Neutrophil (primary cell): ENCODE measurements around the gene DDR1.

Experiments used
- H3K27ac ChIP-seq: fragments of 200-600 bp; sonication (generic); 2 replicates; pipeline ENCODE4 v1.5.1; 2016; ENCODE audit warnings: mild to moderate bottlenecking, moderate library complexity
- H3K27me3 ChIP-seq: fragments of 200-600 bp; sonication (generic); 2 replicates; pipeline ENCODE4 v1.6.0; 2016; ENCODE audit warnings: mild to moderate bottlenecking
- H3K36me3 ChIP-seq: fragments of 200-600 bp; sonication (generic); 2 replicates; pipeline ENCODE4 v1.5.1; 2017
- H3K4me1 ChIP-seq, 2 experiments: fragments of 200-600 bp in 1 of 2; sonication (generic) in 1 of 2; 1 replicate in 1 of 2; 2 replicates in 1 of 2; pipeline versions ENCODE4 v1.5.1 to v1.6.1; 2013 to 2016; ENCODE audit warnings: low read depth in 1 of 2, low read length in 1 of 2, mild to moderate bottlenecking in 1 of 2, moderate library complexity in 1 of 2; ENCODE audit not compliant: control insufficient read depth in 1 of 2, insufficient read depth in 1 of 2
- H3K4me3 ChIP-seq, 2 experiments: fragments of 200-600 bp in 1 of 2; sonication (generic) in 1 of 2; 1 replicate in 1 of 2; 2 replicates in 1 of 2; pipeline ENCODE4 v1.5.1; 2013 to 2016; ENCODE audit warnings: low read depth in 1 of 2, low read length in 1 of 2, mild to moderate bottlenecking in 1 of 2, moderate library complexity in 1 of 2
- H3K9me3 ChIP-seq: fragments of 200-600 bp; sonication (generic); 2 replicates; pipeline ENCODE4 v1.5.1; 2016
- TF ChIP-seq, protein P1 (sequence below): fragments of 200-600 bp; sonication (generic); IDR thresholded peaks from 2 replicates; pipeline ENCODE4 v1.5.1; 2016; ENCODE audit warnings: antibody characterized with exemption

DDR1 gene

DNA sequence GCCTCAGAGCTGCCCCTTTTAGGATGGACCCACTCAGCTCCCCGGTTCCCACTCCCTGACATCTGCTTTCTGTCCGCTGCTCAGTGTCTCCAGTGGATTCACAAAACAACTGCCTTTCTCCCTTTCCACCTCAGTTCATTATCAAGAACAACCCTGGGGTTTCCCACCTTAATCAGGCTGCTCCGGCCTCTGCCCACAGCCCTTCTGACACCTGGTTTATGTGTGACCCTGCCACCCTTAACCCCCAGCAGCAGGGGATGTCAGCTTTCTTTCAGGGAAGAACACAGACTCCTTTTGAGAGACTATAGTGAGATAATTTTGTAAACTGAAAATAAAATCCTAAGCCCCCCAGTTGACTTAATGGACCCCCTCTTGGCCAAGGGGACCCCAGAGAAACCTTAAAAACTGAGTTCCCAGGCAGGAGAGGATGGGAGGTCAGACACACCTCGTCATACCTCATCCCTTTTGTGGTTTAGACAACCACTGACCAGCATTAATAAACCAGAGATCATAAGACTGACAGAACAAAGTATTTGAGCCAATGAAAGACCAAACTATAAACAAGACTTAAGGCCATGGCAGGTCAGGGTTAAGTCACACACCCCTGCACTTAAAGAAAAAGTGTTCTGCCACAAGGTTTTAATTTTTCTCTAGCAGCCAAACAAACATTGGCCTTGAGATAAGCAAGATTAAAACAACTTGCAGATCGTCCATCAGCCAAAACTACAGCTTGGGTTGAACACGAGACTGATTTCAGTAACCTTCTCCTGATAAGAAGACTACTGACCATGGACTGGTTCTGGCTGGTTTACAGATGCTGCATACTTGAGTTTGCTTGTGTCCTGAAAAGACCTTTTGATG is 42.4 kb upstream of the DDR1 start:
- H3K36me3 ChIP-seq = no peaks in the 10 kb centered on the region
- no peaks in the 10 kb centered on the region for H3K9me3 ChIP-seq
- peaks cover 9 to 11% of the 10 kb centered on the region in 2 experiments for H3K4me1 ChIP-seq
- TF ChIP-seq, protein P1, sequence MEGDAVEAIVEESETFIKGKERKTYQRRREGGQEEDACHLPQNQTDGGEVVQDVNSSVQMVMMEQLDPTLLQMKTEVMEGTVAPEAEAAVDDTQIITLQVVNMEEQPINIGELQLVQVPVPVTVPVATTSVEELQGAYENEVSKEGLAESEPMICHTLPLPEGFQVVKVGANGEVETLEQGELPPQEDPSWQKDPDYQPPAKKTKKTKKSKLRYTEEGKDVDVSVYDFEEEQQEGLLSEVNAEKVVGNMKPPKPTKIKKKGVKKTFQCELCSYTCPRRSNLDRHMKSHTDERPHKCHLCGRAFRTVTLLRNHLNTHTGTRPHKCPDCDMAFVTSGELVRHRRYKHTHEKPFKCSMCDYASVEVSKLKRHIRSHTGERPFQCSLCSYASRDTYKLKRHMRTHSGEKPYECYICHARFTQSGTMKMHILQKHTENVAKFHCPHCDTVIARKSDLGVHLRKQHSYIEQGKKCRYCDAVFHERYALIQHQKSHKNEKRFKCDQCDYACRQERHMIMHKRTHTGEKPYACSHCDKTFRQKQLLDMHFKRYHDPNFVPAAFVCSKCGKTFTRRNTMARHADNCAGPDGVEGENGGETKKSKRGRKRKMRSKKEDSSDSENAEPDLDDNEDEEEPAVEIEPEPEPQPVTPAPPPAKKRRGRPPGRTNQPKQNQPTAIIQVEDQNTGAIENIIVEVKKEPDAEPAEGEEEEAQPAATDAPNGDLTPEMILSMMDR = no peak
- H3K27me3 ChIP-seq = peaks cover 26% of the 10 kb centered on the region
- H3K27ac ChIP-seq = no peak overlapping the region
- no peak overlapping the region for H3K4me3 ChIP-seq

DNA sequence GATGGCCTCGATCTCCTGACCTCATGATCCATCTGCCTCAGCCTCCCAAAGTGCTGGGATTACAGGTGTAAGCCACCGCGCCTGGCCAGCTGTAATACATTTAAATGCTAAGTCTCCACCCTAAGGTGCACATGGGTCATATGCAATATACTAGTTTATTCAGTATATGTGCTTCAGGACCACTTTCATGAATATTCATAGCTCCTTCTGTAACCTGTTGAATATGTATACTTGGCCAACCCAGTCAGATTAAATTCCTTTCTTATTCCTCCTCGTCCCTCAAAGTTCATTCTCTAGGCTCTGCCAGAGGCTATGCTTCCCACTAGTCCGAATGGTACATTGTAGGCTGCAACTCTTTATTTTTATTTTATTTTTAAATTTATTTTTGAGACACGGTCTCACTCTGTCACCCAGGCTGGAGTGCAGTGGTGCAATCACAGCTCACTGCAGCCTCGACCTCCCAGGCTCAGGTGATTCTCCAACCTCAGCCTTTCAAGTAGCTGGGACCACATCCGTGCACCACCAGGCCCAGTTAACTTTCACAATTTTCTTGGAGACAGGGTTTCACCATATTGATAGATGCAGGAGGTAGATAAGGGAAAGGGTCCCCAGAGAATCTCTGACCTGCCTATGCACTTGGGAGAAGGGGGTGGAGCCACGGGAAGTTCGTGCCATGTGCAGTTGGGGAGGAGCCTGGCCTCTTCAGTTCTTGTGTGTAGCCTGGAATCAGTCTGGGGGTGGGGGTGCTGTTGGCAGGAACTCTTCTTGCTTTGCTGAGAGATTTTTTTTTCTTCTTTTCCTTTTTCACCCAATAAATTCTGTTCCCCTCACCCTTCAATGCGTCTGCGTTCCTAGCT is 41.3 kb upstream of the DDR1 start:
- Histone ChIP-seq H3K27me3 (peaks cover 26% of the 10 kb centered on the region), H3K36me3 (no peaks in the 10 kb centered on the region), H3K27ac (no peak overlapping the region), H3K9me3 (no peaks in the 10 kb centered on the region), H3K4me3 (no peak overlapping the region), H3K4me1 (peaks cover 4 to 8% of the 10 kb centered on the region in 2 experiments)
- TF ChIP-seq, protein P1 = no peak

DNA sequence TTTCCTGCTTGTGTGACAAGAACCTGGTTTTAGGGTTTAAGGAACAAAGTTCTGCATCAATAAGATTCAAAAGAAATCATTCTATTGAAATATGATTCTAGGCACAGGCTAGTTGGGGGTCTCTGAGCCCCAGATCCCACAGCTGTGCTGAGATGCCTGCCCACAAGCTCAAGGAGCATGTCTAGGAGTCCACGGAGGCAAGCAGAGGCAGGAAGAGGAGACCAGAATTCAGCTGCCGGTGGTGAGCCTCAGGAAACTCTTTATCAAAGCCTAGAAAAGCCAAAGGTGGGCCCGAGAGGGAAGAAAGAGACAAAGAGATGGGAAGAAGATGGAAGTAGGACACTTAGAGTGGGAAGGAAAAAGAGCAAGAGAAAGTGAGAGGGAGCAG is 40.7 kb upstream of the DDR1 start:
- no peak overlapping the region for H3K27ac ChIP-seq
- peaks cover 26% of the 10 kb centered on the region for H3K27me3 ChIP-seq
- H3K4me3 ChIP-seq = no peak overlapping the region
- H3K36me3 ChIP-seq = no peaks in the 10 kb centered on the region
- H3K4me1 ChIP-seq = peaks cover 0 to 3% of the 10 kb centered on the region in 2 experiments
- no peaks in the 10 kb centered on the region for H3K9me3 ChIP-seq
- TF ChIP-seq, protein P1 = no peak

DNA sequence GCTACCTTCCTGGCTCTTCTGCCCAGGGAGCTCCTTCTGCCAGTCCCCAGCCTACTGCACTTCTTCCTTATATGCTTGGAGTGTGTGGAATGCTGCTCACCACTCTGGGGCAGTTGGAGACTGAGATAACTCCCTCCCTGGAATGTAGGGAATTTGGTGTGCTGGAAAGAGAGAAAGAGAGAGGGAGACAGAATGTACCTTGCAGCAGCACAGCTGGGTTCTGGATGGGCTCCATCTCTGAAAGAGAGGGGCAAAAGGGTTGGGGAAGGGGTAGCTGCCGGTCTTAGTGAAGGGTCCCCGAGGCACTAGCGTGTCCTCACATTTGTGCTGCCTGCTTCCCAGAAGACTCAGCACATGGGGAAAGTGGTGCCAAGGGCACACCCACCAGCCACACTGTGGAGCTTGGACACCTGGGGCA is 40.2 kb upstream of the DDR1 start:
- TF ChIP-seq, protein P1 = no peak
- Histone ChIP-seq H3K4me1 (no peaks in the 10 kb centered on the region), H3K27ac (no peak overlapping the region), H3K36me3 (no peaks in the 10 kb centered on the region), H3K4me3 (no peak overlapping the region), H3K9me3 (no peaks in the 10 kb centered on the region), H3K27me3 (peaks cover 26% of the 10 kb centered on the region)

DNA sequence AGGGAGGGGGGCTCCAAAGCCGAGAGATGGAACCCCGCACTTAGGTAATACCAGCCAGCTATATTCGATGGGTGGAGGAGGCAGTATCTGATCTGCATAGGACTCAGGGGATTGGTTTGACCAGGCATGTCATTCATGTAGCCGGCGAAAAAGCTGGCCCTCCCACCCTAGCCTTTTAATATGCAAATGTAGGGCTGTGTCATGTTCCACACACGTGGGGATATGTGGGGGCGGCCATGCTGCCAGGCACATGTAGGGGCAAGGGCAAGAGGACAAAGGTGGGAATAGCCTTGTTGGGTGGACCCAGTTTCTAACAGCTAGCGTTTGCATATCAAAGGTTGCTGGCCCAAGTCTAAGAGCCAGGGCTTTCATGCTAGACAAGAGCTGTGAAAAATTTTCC is 39.1 kb upstream of the DDR1 start:
- Histone ChIP-seq H3K27me3 (peaks cover 26% of the 10 kb centered on the region), H3K27ac (no peak overlapping the region), H3K36me3 (no peaks in the 10 kb centered on the region), H3K9me3 (no peaks in the 10 kb centered on the region), H3K4me1 (no peaks in the 10 kb centered on the region), H3K4me3 (no peak overlapping the region)
- TF ChIP-seq, protein P1 = no peak
